ENCODE measurements around the gene DNAH2. TPM values are rescaled to one million over a fixed set of nuclear protein-coding genes. Genes with fewer than 3 reads are reported as not detected.

The DNAH2 gene
- total and polyA plus RNA-seq, 2 donors (not counting 1 experiment from before 2014, with no cell fraction given) = 0.08 to 0.17 TPM

DNA sequence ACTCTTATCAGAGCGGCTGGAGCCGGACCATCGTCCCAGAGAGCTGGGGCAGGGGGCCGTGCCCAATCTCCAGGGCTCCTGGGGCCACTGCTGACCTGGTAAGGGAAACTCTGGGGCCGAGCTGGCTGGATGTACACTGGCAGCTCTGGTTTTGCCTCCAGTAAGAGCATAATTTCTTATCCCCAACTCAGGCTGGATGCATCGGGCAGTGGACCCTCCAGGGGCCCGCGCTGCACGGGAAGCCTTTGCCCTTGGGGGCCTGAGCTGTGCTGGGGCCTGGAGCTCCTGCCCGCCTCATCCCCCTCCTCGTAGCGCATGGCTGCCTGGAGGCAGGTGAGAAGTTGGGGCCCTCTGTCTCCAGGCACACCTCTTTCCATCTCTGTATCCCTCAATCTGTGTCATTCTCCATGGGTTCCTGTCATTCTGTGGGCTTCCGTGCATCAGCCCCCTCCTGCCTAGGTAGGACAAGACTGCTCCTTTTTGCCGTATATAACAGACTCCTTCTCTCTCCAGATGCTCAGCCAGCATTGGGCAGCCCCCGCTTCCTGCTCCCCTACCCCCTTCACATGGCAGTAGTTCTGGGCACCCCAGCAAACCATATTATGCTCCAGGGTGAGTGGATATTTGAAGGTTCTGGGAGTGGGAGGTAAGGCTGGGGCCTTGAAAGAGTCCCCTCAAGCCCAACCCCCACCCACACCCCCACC is 128.0 kb downstream of the DNAH2 start:
- H3K9me3 ChIP-seq (ENCODE audit: control insufficient read depth, insufficient read depth, low read depth, low read length) = no peaks in the 10 kb centered on the region
- H3K9ac ChIP-seq (ENCODE audit: insufficient read depth, low read length) = peak overlapping the region; percentile 60
- H3K79me2 ChIP-seq (ENCODE audit: control insufficient read depth, insufficient read depth, low read length) = peaks cover 28% of the 10 kb centered on the region
- peaks cover 14% of the 10 kb centered on the region for H3K4me1 ChIP-seq (ENCODE audit: control insufficient read depth, extremely low read depth, insufficient read depth, low read length)
- H3K4me2 ChIP-seq (ENCODE audit: extremely low read depth, insufficient read depth, low read length) = peak overlapping the region; percentile 99
- H4K20me1 ChIP-seq (ENCODE audit: control insufficient read depth, extremely low read depth, insufficient read depth, low read length) = no peaks in the 10 kb centered on the region
- H3K27ac ChIP-seq (ENCODE audit: insufficient read depth, low read length) = peak overlapping the region; percentile 100
- DNase-seq (ENCODE audit: low read depth in 2 of 2) = no peak
- H3K27me3 ChIP-seq (ENCODE audit: control insufficient read depth, insufficient read depth, low read length) = no peaks in the 10 kb centered on the region
- TF ChIP-seq EZH2 (IDR thresholded peaks at IDR 0.05; ENCODE audit: low read length, missing control alignments) = no peak
- TF ChIP-seq, protein P1, sequence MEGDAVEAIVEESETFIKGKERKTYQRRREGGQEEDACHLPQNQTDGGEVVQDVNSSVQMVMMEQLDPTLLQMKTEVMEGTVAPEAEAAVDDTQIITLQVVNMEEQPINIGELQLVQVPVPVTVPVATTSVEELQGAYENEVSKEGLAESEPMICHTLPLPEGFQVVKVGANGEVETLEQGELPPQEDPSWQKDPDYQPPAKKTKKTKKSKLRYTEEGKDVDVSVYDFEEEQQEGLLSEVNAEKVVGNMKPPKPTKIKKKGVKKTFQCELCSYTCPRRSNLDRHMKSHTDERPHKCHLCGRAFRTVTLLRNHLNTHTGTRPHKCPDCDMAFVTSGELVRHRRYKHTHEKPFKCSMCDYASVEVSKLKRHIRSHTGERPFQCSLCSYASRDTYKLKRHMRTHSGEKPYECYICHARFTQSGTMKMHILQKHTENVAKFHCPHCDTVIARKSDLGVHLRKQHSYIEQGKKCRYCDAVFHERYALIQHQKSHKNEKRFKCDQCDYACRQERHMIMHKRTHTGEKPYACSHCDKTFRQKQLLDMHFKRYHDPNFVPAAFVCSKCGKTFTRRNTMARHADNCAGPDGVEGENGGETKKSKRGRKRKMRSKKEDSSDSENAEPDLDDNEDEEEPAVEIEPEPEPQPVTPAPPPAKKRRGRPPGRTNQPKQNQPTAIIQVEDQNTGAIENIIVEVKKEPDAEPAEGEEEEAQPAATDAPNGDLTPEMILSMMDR (conservative IDR thresholded peaks at IDR 0.05 in 1 of 2, IDR thresholded peaks at IDR 0.05 in 1 of 2; ENCODE audit: low read depth in 1 of 2, low read length in 2 of 2) = no peak
- no peak overlapping the region for H2AFZ ChIP-seq (ENCODE audit: low read length)
- H3K4me3 ChIP-seq (replicated peaks in 1 of 4; ENCODE audit: control extremely low read depth in 1 of 4, insufficient read depth in 1 of 4, low read depth in 3 of 4, low read length in 4 of 4) = peak overlapping the region; percentile 10 to 92 (median 56)
- H3K36me3 ChIP-seq (ENCODE audit: control insufficient read depth, insufficient read depth, low read length) = peaks cover 27% of the 10 kb centered on the region

DNA sequence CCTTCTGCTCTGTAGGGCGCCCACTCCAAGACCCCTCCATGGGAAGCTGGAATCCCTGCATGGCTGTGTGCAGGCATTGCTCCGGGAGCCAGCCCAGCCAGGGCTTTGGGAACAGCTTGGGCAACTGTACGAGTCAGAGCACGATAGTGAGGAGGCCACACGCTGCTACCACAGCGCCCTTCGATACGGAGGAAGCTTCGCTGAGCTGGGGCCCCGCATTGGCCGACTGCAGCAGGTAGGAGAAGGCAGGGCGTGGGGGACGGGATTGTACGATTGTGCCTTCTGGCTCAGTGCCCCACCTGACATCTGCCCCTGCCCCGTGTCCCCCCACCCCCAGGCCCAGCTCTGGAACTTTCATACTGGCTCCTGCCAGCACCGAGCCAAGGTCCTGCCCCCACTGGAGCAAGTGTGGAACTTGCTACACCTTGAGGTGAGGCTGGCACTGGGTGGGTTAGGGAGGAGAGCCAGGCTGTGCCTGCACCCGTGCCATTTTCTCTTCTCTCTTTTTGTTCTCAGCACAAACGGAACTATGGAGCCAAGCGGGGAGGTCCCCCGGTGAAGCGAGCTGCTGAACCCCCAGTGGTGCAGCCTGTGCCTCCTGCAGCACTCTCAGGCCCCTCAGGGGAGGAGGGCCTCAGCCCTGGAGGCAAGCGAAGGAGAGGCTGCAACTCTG is 128.7 kb downstream of the DNAH2 start:
- Histone ChIP-seq H3K27ac (ENCODE audit: insufficient read depth, low read length) (no peak overlapping the region), H3K4me3 (replicated peaks in 1 of 4; ENCODE audit: control extremely low read depth in 1 of 4, insufficient read depth in 1 of 4, low read depth in 3 of 4, low read length in 4 of 4) (no peak overlapping the region), H3K36me3 (ENCODE audit: control insufficient read depth, insufficient read depth, low read length) (peaks cover 31% of the 10 kb centered on the region), H3K4me2 (ENCODE audit: extremely low read depth, insufficient read depth, low read length) (no peak overlapping the region), H2AFZ (ENCODE audit: low read length) (no peak overlapping the region), H3K27me3 (ENCODE audit: control insufficient read depth, insufficient read depth, low read length) (no peaks in the 10 kb centered on the region), H3K4me1 (ENCODE audit: control insufficient read depth, extremely low read depth, insufficient read depth, low read length) (peaks cover 9% of the 10 kb centered on the region), H4K20me1 (ENCODE audit: control insufficient read depth, extremely low read depth, insufficient read depth, low read length) (no peaks in the 10 kb centered on the region), H3K9me3 (ENCODE audit: control insufficient read depth, insufficient read depth, low read depth, low read length) (no peaks in the 10 kb centered on the region), H3K79me2 (ENCODE audit: control insufficient read depth, insufficient read depth, low read length) (peaks cover 24% of the 10 kb centered on the region), H3K9ac (ENCODE audit: insufficient read depth, low read length) (no peak overlapping the region)
- no peak for DNase-seq (ENCODE audit: low read depth in 2 of 2)
- no peak for TF ChIP-seq EZH2 (IDR thresholded peaks at IDR 0.05; ENCODE audit: low read length, missing control alignments)
- TF ChIP-seq, protein P1 (conservative IDR thresholded peaks at IDR 0.05 in 1 of 2, IDR thresholded peaks at IDR 0.05 in 1 of 2; ENCODE audit: low read depth in 1 of 2, low read length in 2 of 2) = no peak

DNA sequence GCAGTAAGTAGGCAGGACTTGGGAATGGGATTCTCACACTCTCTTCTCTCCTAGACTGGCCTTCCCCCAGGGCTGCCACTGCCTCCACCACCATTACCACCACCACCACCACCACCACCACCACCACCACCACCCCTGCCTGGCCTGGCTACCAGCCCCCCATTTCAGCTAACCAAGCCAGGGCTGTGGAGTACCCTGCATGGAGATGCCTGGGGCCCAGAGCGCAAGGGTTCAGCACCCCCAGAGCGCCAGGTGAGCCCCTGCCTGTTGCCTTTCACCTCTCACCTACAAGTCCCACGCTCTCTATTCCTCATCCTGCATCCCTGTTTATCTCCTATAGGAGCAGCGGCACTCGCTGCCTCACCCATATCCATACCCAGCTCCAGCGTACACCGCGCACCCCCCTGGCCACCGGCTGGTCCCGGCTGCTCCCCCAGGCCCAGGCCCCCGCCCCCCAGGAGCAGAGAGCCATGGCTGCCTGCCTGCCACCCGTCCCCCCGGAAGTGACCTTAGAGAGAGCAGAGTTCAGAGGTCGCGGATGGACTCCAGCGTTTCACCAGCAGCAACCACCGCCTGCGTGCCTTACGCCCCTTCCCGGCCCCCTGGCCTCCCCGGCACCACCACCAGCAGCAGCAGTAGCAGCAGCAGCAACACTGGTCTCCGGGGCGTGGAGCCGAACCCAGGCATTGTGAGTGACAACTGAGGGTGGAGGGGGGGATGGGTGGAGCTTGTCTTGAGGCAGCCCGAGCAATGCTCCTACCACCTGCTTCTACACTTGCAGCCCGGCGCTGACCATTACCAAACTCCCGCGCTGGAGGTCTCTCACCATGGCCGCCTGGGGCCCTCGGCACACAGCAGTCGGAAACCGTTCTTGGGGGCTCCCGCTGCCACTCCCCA is 129.5 kb downstream of the DNAH2 start:
- Histone ChIP-seq H3K9me3 (ENCODE audit: control insufficient read depth, insufficient read depth, low read depth, low read length) (no peaks in the 10 kb centered on the region), H3K27me3 (ENCODE audit: control insufficient read depth, insufficient read depth, low read length) (no peaks in the 10 kb centered on the region), H3K4me3 (replicated peaks in 1 of 4; ENCODE audit: control extremely low read depth in 1 of 4, insufficient read depth in 1 of 4, low read depth in 3 of 4, low read length in 4 of 4) (no peak overlapping the region), H3K36me3 (ENCODE audit: control insufficient read depth, insufficient read depth, low read length) (peaks cover 37% of the 10 kb centered on the region), H3K4me2 (ENCODE audit: extremely low read depth, insufficient read depth, low read length) (no peak overlapping the region), H2AFZ (ENCODE audit: low read length) (no peak overlapping the region), H3K4me1 (ENCODE audit: control insufficient read depth, extremely low read depth, insufficient read depth, low read length) (peaks cover 8% of the 10 kb centered on the region), H4K20me1 (ENCODE audit: control insufficient read depth, extremely low read depth, insufficient read depth, low read length) (no peaks in the 10 kb centered on the region), H3K27ac (ENCODE audit: insufficient read depth, low read length) (no peak overlapping the region), H3K79me2 (ENCODE audit: control insufficient read depth, insufficient read depth, low read length) (peaks cover 24% of the 10 kb centered on the region), H3K9ac (ENCODE audit: insufficient read depth, low read length) (no peak overlapping the region)
- DNase-seq (ENCODE audit: low read depth in 2 of 2) = no peak
- no peak for TF ChIP-seq EZH2 (IDR thresholded peaks at IDR 0.05; ENCODE audit: low read length, missing control alignments)
- TF ChIP-seq, protein P1 (conservative IDR thresholded peaks at IDR 0.05 in 1 of 2, IDR thresholded peaks at IDR 0.05 in 1 of 2; ENCODE audit: low read depth in 1 of 2, low read length in 2 of 2) = no peak

All from fibroblast of lung (primary cell).